Left ventricle myocardium inferior (tissue), 1 donor: Measurements from ENCODE around the gene CAPN13. TPM values are rescaled to one million over a fixed set of nuclear protein-coding genes. Genes with fewer than 3 reads are reported as not detected.

Experiments used
- DNase-seq: peaks from one replicate; pipeline ENCODE4 v3.0.0-alpha.2; 2020
- H3K27ac ChIP-seq: fragments of 200-600 bp; replicated peaks from 2 replicates; pipeline ENCODE4 v1.8.0; 2021
- H3K27me3 ChIP-seq: fragments of 200-600 bp; 2 replicates; pipeline ENCODE4 v1.8.0; 2021; ENCODE audit warnings: low read depth
- H3K36me3 ChIP-seq: fragments of 200-600 bp; 2 replicates; pipeline ENCODE4 v1.8.0; 2021
- H3K4me1 ChIP-seq: fragments of 200-600 bp; 2 replicates; pipeline ENCODE4 v1.8.0; 2021
- H3K4me3 ChIP-seq: fragments of 200-600 bp; 2 replicates; pipeline ENCODE4 v1.8.0; 2021; ENCODE audit warnings: mild to moderate bottlenecking, moderate library complexity
- H3K9me3 ChIP-seq: fragments of 200-600 bp; replicated peaks from 2 replicates; pipeline ENCODE4 v1.8.0; 2021
- intact Hi-C: fragments of 100-400 bp; cut with micrococcal nuclease; formaldehyde crosslinking; loops from one replicate; pipeline ENCODE4 v1.11.0; 2022
- total RNA-seq: library from RNA; stranded (reverse); fragmentation: NEBNext Ultra II Directional; extraction: Animal tissue kit (Norgen Biotek cat#: 25700); gene quantifications from one replicate; pipeline ENCODE4 v1.2.1, GENCODE V29; 2021
- TF ChIP-seq, protein P1 (sequence below): fragments of 200-600 bp; IDR thresholded peaks from 2 replicates; pipeline ENCODE4 v1.8.0; 2021; ENCODE audit warnings: antibody characterized with exemption, mild to moderate bottlenecking, borderline replicate concordance
- donor health status: DM: no; HTN: yes; CAD: no; lungs with severe emphysema.

CAPN13 gene
- total RNA-seq, 1 donor from 2014 or later, result not detected

DNA sequence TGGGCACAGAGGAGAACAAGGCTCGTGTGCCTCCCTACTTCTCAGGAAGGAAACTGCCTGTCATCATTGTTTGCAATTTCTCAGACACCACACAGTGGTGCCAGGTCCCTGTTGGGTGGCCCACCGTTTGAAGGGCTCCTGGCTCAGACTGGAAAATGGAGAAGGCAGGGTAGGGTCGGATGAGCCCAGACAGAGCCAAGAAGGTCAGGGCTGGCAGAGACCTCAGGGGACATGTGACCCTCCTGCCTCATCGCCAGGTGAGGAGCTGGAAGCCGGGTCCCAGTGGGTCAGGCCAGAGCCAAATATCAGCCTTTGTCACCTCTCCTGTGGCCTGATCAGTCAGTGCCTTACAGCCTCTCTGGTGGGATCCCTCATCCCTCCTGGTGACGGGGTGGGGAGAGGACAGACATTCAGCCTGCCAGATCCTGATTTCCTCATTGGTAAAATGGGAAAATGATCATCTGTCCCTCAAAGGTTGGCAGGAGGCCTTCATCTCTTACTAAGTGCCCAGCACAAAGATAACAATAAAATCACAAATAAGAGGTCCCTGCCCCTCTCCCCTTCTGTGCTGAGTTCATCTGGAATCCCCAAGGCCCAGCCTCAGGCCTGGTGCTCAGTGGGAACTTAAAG is 117.6 kb downstream of the CAPN13 start:
- H3K4me1 ChIP-seq, result peaks cover 56% of the 10 kb centered on the region

DNA sequence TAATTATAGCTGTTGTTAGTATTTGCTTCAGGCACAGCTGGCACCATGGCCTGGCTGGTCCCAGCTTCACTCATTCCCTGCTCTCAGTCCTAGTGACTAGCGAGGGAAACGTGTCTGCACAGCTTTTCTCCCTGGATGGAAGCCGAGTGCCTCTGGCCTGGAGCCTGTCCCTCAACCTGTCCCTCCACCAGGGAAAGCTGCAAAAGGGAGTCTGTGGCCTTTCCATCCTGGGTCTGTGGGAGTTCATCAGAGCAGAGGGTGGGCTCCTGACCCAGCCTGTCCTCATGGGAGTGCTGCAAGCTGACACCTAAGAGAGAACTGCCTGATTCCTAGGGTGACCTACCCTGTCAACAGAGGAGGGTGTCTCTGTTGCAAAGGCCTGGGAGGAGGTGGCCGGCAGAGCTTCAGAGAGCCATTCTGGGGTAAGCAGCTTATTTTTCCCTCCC is 118.3 kb downstream of the CAPN13 start:
- H3K4me3 ChIP-seq, result peak overlapping the region; percentile 19
- H3K36me3 ChIP-seq, result no peaks in the 10 kb centered on the region
- peaks cover 49% of the 10 kb centered on the region for H3K4me1 ChIP-seq
- intact Hi-C loops, result no loop called here
- H3K27ac ChIP-seq, result peak overlapping the region; percentile 90
- no peaks in the 10 kb centered on the region for H3K27me3 ChIP-seq
- no peaks in the 10 kb centered on the region for H3K9me3 ChIP-seq
- DNase-seq, result peak; percentile 66
- TF ChIP-seq, protein P1, sequence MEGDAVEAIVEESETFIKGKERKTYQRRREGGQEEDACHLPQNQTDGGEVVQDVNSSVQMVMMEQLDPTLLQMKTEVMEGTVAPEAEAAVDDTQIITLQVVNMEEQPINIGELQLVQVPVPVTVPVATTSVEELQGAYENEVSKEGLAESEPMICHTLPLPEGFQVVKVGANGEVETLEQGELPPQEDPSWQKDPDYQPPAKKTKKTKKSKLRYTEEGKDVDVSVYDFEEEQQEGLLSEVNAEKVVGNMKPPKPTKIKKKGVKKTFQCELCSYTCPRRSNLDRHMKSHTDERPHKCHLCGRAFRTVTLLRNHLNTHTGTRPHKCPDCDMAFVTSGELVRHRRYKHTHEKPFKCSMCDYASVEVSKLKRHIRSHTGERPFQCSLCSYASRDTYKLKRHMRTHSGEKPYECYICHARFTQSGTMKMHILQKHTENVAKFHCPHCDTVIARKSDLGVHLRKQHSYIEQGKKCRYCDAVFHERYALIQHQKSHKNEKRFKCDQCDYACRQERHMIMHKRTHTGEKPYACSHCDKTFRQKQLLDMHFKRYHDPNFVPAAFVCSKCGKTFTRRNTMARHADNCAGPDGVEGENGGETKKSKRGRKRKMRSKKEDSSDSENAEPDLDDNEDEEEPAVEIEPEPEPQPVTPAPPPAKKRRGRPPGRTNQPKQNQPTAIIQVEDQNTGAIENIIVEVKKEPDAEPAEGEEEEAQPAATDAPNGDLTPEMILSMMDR, result peak; percentile 15

More for the DNA sequence above, 117.6 kb downstream of the CAPN13 start:
- intact Hi-C loops, result no loop called here
- Histone ChIP-seq H3K27ac (peak overlapping the region; percentile 90), H3K27me3 (no peaks in the 10 kb centered on the region), H3K4me3 (peak overlapping the region; percentile 19), H3K36me3 (no peaks in the 10 kb centered on the region), H3K9me3 (no peaks in the 10 kb centered on the region)
- TF ChIP-seq, protein P1, result no peak
- no peak for DNase-seq

DNA sequence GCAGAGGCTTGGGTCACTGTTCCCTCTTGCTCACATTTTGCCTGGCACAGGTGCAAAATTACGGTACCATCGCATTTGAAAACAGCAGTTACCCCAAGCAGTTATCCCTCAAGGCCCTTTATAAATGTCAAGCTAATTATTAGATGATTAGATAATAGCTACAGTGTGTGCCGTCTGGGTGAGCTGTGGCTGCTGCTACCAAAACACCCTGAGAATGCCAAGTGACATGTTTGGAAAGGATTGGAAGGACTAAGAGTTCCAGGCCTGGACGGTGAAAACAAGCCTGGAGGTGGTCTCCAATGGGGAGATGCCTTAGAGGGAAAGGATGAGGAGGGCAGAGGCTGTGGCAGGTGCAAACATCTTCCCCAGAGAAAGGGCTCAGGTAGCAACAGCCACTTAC is 120.6 kb downstream of the CAPN13 start:
- no peak for DNase-seq
- H3K27ac ChIP-seq, result peak overlapping the region; percentile 90
- peaks cover 44% of the 10 kb centered on the region for H3K4me1 ChIP-seq
- H3K9me3 ChIP-seq, result no peaks in the 10 kb centered on the region
- H3K27me3 ChIP-seq, result no peaks in the 10 kb centered on the region
- H3K36me3 ChIP-seq, result no peaks in the 10 kb centered on the region
- TF ChIP-seq, protein P1, result no peak
- intact Hi-C loops, result no loop called here
- H3K4me3 ChIP-seq, result no peak overlapping the region

DNA sequence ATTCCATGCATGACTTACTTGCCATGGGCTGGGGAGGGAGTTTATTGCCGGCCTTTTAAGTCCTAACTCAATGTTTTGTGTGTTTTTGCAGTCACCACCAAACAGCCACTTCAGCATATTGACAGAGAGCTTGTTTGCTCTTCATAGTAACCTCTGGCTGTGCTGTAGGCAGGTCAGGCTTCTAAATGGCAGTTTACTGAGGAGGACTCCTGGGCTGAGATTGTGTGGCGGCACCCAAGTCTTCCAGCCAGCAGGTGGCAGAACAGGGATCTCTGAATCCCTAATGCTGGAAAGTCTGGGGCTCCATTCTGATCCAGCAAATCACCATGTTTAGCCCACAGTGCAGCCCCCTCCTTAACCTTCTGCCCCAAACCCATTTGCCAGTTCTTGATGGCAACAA is 121.2 kb downstream of the CAPN13 start:
- peak overlapping the region; percentile 90 for H3K27ac ChIP-seq
- DNase-seq, result no peak
- H3K27me3 ChIP-seq, result no peaks in the 10 kb centered on the region
- H3K36me3 ChIP-seq, result no peaks in the 10 kb centered on the region
- TF ChIP-seq, protein P1, result peak; percentile 40
- H3K9me3 ChIP-seq, result no peaks in the 10 kb centered on the region
- H3K4me3 ChIP-seq, result no peak overlapping the region
- intact Hi-C loops, result no loop called here
- H3K4me1 ChIP-seq, result peaks cover 44% of the 10 kb centered on the region

DNA sequence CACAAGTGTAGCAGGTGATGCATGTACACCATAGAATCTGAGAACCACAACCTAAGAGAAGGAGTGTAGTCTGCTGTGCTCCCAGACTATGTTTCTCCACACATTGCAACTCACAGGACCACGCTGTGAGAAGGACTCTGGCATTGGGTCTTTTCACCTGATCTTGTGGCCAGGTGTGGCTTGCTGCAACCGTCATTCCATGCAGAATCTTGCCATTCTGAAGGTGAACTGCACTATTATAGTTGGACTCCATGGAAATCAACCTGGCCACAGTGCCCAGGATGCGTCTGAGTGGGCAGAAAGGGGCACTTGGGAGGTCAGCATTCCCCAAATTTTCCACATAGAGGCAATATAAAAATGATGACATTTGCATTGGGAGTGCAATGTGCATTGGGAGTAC is 122.2 kb downstream of the CAPN13 start:
- TF ChIP-seq, protein P1, result no peak
- Histone ChIP-seq H3K4me1 (peaks cover 37% of the 10 kb centered on the region), H3K27me3 (no peaks in the 10 kb centered on the region), H3K9me3 (no peaks in the 10 kb centered on the region), H3K27ac (no peak overlapping the region), H3K36me3 (no peaks in the 10 kb centered on the region), H3K4me3 (no peak overlapping the region)
- no peak for DNase-seq
- intact Hi-C loops, result no loop called here
